Retinal pigment epithelial cell (primary cell): ENCODE data around the gene DNMT3L.
"Not testable (repeated sequence)": the region's sequence is repeated elsewhere in the genome, so short reads cannot be mapped to it uniquely, and the experiment has no call there.

Experiments used
- DNase-seq: peaks from one replicate; pipeline ENCODE4 v3.0.0-alpha.2; 2010; ENCODE audit warnings: low read depth
- H3K4me3 ChIP-seq: 2 replicates; pipeline ENCODE4 v1.5.1; 2011; ENCODE audit warnings: mild to moderate bottlenecking, low read length, control low read depth, moderate library complexity
- TF ChIP-seq, protein P1 (sequence below): conservative IDR thresholded peaks from 2 replicates; pipeline ENCODE4 v1.5.1; 2011; ENCODE audit warnings: low read depth, low read length, control low read depth, inconsistent platforms

The DNMT3L gene

DNA sequence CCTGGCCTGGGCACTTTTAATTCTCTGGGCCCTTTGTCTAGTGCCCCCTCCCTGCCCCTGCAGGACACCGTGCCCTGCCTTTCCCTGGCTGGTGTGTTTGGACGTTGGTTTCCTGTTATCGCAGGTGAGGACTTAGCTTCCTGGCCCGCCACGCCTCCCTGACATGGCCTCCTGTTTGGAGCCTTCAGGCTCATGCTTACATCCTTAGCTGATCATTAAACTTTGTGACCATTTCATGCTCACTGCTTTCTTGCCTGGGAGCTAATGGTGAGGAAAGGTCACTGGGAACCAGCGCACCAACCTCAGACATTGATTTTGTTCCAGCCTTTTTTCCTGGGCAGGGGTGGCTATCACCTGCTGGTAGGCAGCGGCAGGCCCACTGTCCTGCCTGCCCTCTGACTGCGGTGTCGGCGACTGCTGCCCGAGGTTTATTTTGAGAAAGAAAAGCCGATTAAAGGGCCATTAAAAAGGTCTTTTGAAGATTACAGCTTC is 41.8 kb upstream of the DNMT3L start:
- TF ChIP-seq, protein P1, sequence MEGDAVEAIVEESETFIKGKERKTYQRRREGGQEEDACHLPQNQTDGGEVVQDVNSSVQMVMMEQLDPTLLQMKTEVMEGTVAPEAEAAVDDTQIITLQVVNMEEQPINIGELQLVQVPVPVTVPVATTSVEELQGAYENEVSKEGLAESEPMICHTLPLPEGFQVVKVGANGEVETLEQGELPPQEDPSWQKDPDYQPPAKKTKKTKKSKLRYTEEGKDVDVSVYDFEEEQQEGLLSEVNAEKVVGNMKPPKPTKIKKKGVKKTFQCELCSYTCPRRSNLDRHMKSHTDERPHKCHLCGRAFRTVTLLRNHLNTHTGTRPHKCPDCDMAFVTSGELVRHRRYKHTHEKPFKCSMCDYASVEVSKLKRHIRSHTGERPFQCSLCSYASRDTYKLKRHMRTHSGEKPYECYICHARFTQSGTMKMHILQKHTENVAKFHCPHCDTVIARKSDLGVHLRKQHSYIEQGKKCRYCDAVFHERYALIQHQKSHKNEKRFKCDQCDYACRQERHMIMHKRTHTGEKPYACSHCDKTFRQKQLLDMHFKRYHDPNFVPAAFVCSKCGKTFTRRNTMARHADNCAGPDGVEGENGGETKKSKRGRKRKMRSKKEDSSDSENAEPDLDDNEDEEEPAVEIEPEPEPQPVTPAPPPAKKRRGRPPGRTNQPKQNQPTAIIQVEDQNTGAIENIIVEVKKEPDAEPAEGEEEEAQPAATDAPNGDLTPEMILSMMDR, result no peak
- H3K4me3 ChIP-seq, result no peak overlapping the region
- no peak for DNase-seq

DNA sequence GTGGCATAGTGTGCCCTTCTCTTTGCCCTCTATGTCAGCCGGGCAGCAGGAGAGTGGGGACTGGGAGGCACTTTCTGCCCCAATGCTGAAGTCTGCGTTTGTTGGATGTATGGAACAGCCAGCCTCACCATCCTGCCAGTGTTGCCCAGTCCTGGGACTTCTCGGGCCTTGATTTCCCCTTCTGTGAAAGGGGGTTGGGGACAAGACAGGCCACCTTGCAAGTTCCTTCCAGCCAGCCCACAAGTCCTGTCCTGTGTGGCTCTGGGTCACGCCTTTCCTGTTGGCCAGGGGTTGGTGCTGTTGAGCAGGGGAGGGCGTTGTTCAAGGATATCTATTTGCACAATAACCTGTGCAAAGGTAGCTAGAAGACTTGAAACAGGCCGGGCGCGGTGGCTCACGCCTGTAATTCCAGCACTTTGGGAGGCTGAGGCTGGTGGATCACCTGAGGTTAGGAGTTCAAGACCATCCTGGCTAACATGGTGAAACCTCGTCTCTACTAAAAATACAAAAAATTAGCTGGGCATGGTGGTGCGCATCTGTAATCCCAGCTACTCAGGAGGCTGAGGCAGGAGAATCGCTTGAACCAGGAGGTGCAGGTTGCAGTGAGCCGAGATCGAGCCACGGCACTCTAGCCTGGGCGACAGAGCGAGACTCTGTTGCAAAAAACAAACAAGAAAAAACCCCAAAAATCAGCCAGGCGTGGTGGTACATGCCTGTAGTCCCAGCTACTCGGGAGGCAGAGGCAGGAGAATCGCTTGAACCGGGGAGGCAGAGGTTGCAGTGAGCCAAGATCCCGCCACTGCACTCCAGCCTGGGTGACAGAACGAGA is 41.1 kb upstream of the DNMT3L start:
- DNase-seq, H3K4me3 ChIP-seq: not testable (repeated sequence)

DNA sequence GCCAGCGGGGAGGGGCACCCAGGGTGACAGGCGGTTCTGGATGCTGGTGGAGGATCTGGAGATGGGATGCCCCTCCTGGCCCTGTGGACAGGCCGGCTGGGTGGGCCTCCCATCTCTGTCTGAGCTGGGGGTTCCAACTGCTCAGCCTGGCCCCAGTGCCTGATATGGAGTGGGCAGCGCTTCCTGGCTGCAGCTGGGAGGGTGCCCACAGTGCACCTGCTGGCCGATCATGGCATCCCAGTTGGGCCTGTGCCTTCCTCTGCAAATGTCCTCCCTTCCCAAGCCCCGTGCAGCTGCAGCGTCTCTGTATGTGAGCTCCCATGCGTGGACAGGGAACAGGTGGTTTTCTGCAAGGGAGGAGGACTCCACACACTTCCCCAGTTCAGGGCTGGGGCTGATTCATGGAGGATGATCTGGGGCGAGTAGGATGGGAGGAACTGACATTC is 40.3 kb upstream of the DNMT3L start:
- H3K4me3 ChIP-seq, result no peak overlapping the region
- DNase-seq, result no peak
- TF ChIP-seq, protein P1, result peak; percentile 25

More for the DNA sequence above, 41.1 kb upstream of the DNMT3L start:
- TF ChIP-seq, protein P1, result peak; percentile 48

GRCh38 chr21:44301141-44301540 is 39.4 kb upstream of the DNMT3L start:
- no peak for DNase-seq
- H3K4me3 ChIP-seq, result peak overlapping the region; percentile 68
- TF ChIP-seq, protein P1, result no peak

GRCh38 chr21:44300262-44300959 is 38.7 kb upstream of the DNMT3L start:
- no peak for DNase-seq

DNA sequence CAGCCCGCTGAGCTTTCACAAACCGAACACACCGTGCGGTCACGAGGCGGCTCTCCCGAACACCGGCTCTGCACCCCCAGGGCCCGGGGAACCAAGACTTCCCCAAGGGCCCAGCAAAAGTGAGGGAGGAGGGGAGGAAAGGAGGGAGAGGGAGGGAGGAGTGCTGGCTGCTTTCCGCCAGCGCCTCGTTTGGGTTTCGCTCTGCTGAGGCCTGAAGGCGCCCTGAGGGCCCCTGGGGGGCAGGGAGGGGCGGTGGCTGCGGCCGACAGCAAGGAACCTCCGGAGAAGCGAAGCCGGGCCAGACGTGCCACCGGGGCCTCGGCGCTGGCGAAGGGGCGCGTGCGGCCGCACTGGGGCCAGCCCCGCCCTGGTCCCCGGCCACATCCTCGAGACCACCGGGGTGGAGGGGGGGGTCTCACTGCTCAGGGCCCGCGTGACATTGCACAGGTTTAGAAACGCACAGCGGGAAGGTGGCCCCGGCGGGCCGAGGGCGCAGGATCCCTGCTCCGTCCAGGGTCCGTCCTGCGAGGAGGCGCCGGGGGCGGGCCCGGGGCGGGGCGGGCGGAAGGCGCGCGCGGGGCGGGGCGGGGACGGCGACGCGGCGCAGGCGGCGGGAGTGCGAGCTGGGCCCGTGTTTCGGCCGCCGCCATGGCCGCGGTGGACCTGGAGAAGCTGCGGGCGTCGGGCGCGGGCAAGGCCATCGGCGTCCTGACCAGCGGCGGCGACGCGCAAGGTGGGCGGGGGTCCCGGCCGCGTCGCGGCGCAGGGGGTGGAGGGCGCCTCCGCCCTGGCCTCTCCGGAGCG is 38.0 kb upstream of the DNMT3L start, which contains the start of gene PFKL:
PFKL (plus strand) TSS at position 596 of the 804 bp plus-strand sequence; CDS start at position 649, 53 bp downstream.
- peak within 1 kb of the TSS; percentile 68 for H3K4me3 ChIP-seq
- DNase-seq, result no peak
- TF ChIP-seq, protein P1, result no peak

More at GRCh38 chr21:44300262-44300959, 38.7 kb upstream of the DNMT3L start:
- TF ChIP-seq, protein P1, result no peak
- peak overlapping the region; percentile 68 for H3K4me3 ChIP-seq
